K562 (cell line): Measurements from ENCODE around the gene ZNF587. TPM values are rescaled to one million over a fixed set of nuclear protein-coding genes. Genes with fewer than 3 reads are reported as not detected.

Experiments
- ATAC-seq: fragments of 200-7000 bp; cut with Tn5 transposase; 3 replicates; pipeline ENCODE4 v1.9.1; 2020; ENCODE audit warnings: moderate library complexity
- BruUV-seq: library from RNA; stranded (reverse); fragments of 400-500 nt; replicated peaks from 2 replicates; lab custom pipeline; 2021; lab: Mats Ljungman, UMichigan
- CTCF ChIA-PET: fragments of 300-600 bp; formaldehyde crosslinking; extraction: SDS; loops from one replicate; lab custom pipeline; 2021; ENCODE audit warnings: low intra/inter-chr PET ratio; lab: Yijun Ruan, JAX
- POLR2A ChIA-PET: fragments of 300-600, 350-650 bp; sonication (Branson Sonifier 250); formaldehyde crosslinking; extraction: SDS; loops from one replicate; lab custom pipeline; 2021; ENCODE audit warnings: antibody characterized with exemption, inconsistent platforms; lab: Yijun Ruan, JAX
- DNase-seq, 4 experiments: peaks; one replicate each; pipeline versions ENCODE4 v3.0.0 to v3.0.0-alpha.2; 2011 to 2018; ENCODE audit warnings: low spot score in 3 of 4, mixed read lengths in 3 of 4; ENCODE audit errors: extremely low read depth in 1 of 4
- FAIRE-seq: peaks from 2 replicates; lab custom pipeline; 2011; peaks lifted over from hg19 to GRCh38; lab: Jason Lieb, UNC
- H2AFZ ChIP-seq: 2 replicates; pipeline ENCODE4 v1.6.0; 2011; ENCODE audit warnings: low read depth, low read length, control low read depth, inconsistent platforms
- H3K27ac ChIP-seq: fragments of 200-600 bp; 3 replicates; pipeline ENCODE4 v1.8.0; 2011; ENCODE audit warnings: low read depth, mild to moderate bottlenecking, control low read depth, inconsistent platforms, low read length, moderate library complexity, mixed read lengths; ENCODE audit errors: extremely low read depth
- H3K27me3 ChIP-seq, 2 experiments: fragments of 300-600 bp in 1 of 2; 2 replicates in 1 of 2; 3 replicates in 1 of 2; pipeline versions ENCODE4 v1.6.0 to v1.8.0; 2011; ENCODE audit warnings: inconsistent platforms in 2 of 2, low read length in 2 of 2, mild to moderate bottlenecking in 1 of 2, mixed read lengths in 1 of 2, moderate library complexity in 1 of 2; ENCODE audit not compliant: control insufficient read depth in 2 of 2, insufficient read depth in 2 of 2
- H3K36me3 ChIP-seq: fragments of 300-600 bp; 3 replicates; pipeline ENCODE4 v1.8.0; 2011; ENCODE audit warnings: mild to moderate bottlenecking, low read length, inconsistent platforms; ENCODE audit not compliant: control insufficient read depth, insufficient read depth
- H3K4me1 ChIP-seq, 2 experiments: fragments of 200-600 bp in 1 of 2; replicated peaks in 1 of 2; 2 replicates in 1 of 2; 3 replicates in 1 of 2; pipeline versions ENCODE4 v1.5.1 to v1.8.0; 2011; ENCODE audit warnings: inconsistent platforms in 2 of 2, low read length in 2 of 2, mild to moderate bottlenecking in 1 of 2, mixed read lengths in 1 of 2, moderate library complexity in 1 of 2; ENCODE audit not compliant: control insufficient read depth in 2 of 2, insufficient read depth in 2 of 2
- H3K4me2 ChIP-seq: 2 replicates; pipeline ENCODE4 v1.6.1; 2011; ENCODE audit warnings: low read length, control low read depth, inconsistent platforms, mixed read lengths; ENCODE audit not compliant: insufficient read depth
- H3K4me3 ChIP-seq: fragments of 200-600 bp; sonication (generic), shearing (Covaris generic); 2 replicates; pipeline ENCODE4 v1.5.1; 2016; ENCODE audit warnings: control low read depth, inconsistent platforms
- H3K79me2 ChIP-seq: fragments of 200-600 bp; 3 replicates; pipeline ENCODE4 v1.8.0; 2011; ENCODE audit warnings: low read length, inconsistent platforms; ENCODE audit not compliant: control insufficient read depth, insufficient read depth
- H3K9ac ChIP-seq, 2 experiments: 2 replicates each; pipeline versions ENCODE4 v1.6.0 to v1.6.1; 2011; ENCODE audit warnings: low read depth in 2 of 2, low read length in 2 of 2, control low read depth in 1 of 2, inconsistent platforms in 1 of 2, mild to moderate bottlenecking in 1 of 2, mixed read lengths in 1 of 2; ENCODE audit not compliant: insufficient read depth in 1 of 2
- H3K9me1 ChIP-seq: one replicate; pipeline ENCODE4 v1.6.0; 2011; ENCODE audit warnings: inconsistent platforms, mild to moderate bottlenecking, low read length, moderate library complexity; ENCODE audit not compliant: control insufficient read depth, insufficient read depth
- H3K9me3 ChIP-seq: replicated peaks from 2 replicates; pipeline ENCODE4 v1.5.1; 2011; ENCODE audit warnings: low read depth, low read length, inconsistent platforms; ENCODE audit not compliant: control insufficient read depth, insufficient read depth
- H4K20me1 ChIP-seq: replicated peaks from 2 replicates; pipeline ENCODE4 v1.6.1; 2011; ENCODE audit warnings: low read length, inconsistent platforms, mixed read lengths; ENCODE audit not compliant: control insufficient read depth, insufficient read depth
- NFIC ChIP-seq: fragments of 450-650 bp; IDR thresholded peaks from 2 replicates; pipeline ENCODE4 v1.6.1; 2017; ENCODE audit warnings: mild to moderate bottlenecking, inconsistent platforms
- PPARD ChIP-seq: fragments of 250-450 bp; sonication (Bioruptor Pico); IDR thresholded peaks from 2 replicates; pipeline ENCODE4 v1.8.0; 2022; ENCODE audit warnings: inconsistent platforms, mild to moderate bottlenecking, moderate library complexity
- WGBS: fragments of 100-300 bp; shearing (Covaris generic); methylation state at CpG from one replicate; pipeline ENCODE4 v1.1.6; 2016; ENCODE audit warnings: low coverage, mixed read lengths; ENCODE audit not compliant: insufficient coverage; ENCODE audit errors: missing lambda C conversion rate; 5-methylcytosine and 5-hydroxymethylcytosine counted together
- in situ Hi-C: fragments of 300-500 bp; cut with MboI; formaldehyde crosslinking; loops from 4 replicates; pipeline ENCODE4 v1.15.0; 2018; ENCODE audit warnings: inconsistent platforms, mixed read lengths
- intact Hi-C: fragments of 100-400 bp; cut with micrococcal nuclease; formaldehyde crosslinking; loops from 2 replicates; pipeline ENCODE4 v1.14.2; 2022
- polyA plus RNA-seq, 8 experiments: library from polyadenylated mRNA; depleted of rRNA in 4 of 8; stranded (reverse) in 5 of 8; unstranded in 3 of 8; fragments of >200 nt; fragmentation: Nextera tagmentation in 2 of 8; fragmentation: Illumina TruSeq in 1 of 8; extraction: Ambion mirVana in 2 of 8; extraction: Trizol in 1 of 8; gene quantifications; 2 replicates each; pipeline versions ENCODE4 v1.2.1 to v1.2.3, GENCODE V29; 2011 to 2014; ENCODE audit warnings: inconsistent platforms in 1 of 8, missing spikeins in 1 of 8
- total RNA-seq, 7 experiments: library from RNA; depleted of rRNA in 6 of 7; stranded (reverse); fragments of >200 nt in 6 of 7; fragmentation: Illumina TruSeq in 2 of 7; extraction: Trizol in 2 of 7; gene quantifications; 2 replicates each; pipeline versions ENCODE4 v1.2.1 to v1.2.3, GENCODE V29; 2011 to 2021; ENCODE audit warnings: low replicate concordance in 1 of 7
- TF ChIP-seq, protein P1 (sequence below): sonication (generic); formaldehyde crosslinking; IDR thresholded peaks from 2 replicates; pipeline ENCODE4 v1.4.0; 2020; ENCODE audit warnings: mild to moderate bottlenecking, missing genetic modification reagents

ZNF587 gene
- total and polyA plus RNA-seq, 9 of the 15 experiments (the other 6 are each of a cell fraction or from before 2014, with no cell fraction given) = 3.2 to 42.0 (median 24.9) TPM

DNA sequence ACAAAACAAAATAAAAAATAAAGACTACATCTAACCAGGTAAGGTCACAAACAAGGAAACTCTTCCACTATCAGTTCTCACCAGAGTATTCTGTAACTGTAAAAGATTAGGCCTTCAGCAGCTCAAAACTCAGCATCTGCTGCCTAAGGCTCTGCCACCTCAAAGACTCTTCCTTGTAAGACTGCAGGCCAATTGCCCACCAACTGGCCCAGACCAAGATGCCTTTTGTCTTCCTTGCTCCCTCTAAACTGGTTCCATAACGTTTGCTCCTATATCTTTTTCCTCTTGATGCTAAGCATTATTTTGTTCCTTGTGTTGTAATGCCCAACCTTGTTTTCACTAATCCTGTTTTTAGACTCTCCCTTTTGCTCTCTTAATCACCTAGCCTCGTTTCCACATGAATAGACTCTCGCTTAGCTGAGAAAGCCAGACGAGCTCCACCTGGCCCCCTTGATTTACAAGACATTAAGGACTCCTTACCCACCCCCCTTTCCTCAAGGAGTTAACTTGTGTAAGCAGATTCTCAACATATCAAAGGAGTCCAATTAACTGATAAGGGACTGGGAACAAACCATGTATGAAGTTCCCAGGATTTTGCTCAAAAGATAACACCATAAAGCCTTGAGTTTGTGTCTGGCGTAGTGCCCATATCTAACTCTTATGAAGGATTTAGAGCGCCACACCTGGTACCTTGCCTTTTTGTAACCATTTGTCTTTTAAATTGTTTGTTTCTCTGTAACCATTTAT lies 37.7 kb downstream of the ZNF587 start:
- no peak for FAIRE-seq
- peaks cover 0 to 5% of the 10 kb centered on the region in 2 experiments; a peak in 2 of 5 replicates for H3K4me1 ChIP-seq
- no peaks in the 10 kb centered on the region for H4K20me1 ChIP-seq
- peaks cover 4% of the 10 kb centered on the region for H3K9me3 ChIP-seq
- TF ChIP-seq, protein P1, sequence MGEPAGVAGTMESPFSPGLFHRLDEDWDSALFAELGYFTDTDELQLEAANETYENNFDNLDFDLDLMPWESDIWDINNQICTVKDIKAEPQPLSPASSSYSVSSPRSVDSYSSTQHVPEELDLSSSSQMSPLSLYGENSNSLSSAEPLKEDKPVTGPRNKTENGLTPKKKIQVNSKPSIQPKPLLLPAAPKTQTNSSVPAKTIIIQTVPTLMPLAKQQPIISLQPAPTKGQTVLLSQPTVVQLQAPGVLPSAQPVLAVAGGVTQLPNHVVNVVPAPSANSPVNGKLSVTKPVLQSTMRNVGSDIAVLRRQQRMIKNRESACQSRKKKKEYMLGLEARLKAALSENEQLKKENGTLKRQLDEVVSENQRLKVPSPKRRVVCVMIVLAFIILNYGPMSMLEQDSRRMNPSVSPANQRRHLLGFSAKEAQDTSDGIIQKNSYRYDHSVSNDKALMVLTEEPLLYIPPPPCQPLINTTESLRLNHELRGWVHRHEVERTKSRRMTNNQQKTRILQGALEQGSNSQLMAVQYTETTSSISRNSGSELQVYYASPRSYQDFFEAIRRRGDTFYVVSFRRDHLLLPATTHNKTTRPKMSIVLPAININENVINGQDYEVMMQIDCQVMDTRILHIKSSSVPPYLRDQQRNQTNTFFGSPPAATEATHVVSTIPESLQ (CRISPR knock-in tag) = no peak
- TF ChIP-seq PPARD (CRISPR knock-in tag) (no peak), NFIC (peak; percentile 58)
- WGBS = 14% methylated on average over 6 of the region's 6 CpGs
- H3K27ac ChIP-seq = no peak overlapping the region
- H3K4me2 ChIP-seq = no peak overlapping the region
- DNase-seq = no peak
- CTCF ChIA-PET = no interaction called here
- intact Hi-C loops (no loop called here), in situ Hi-C loops (no loop called here)
- H3K27me3 ChIP-seq = no peaks in the 10 kb centered on the region
- no peak for ATAC-seq
- H3K79me2 ChIP-seq = no peaks in the 10 kb centered on the region
- POLR2A ChIA-PET = interaction anchor here (1.4 kb wide), 1 partner anchor 9 kb away, joined by 4 read pairs; no protein-coding TSS in a partner anchor
- no peak overlapping the region for H2AFZ ChIP-seq
- H3K9me1 ChIP-seq = no peaks in the 10 kb centered on the region
- no peak overlapping the region for H3K4me3 ChIP-seq
- H3K9ac ChIP-seq = no peak overlapping the region
- H3K36me3 ChIP-seq = no peaks in the 10 kb centered on the region
- BruUV-seq = no TSS peak
